Activated CD8-positive, alpha-beta T cell treated with anti-CD3 and anti-CD28 coated beads for 36 hours (primary cell): ENCODE results near the gene CHD9. TPM values are rescaled to one million over a fixed set of nuclear protein-coding genes. Genes with fewer than 3 reads are reported as not detected.
A peak's percentile ranks its signal among the peaks of the same experiment; 100 is the strongest.

Source experiments
- ATAC-seq: fragments of 200-7000 bp; cut with Tn5 transposase; one replicate; pipeline ENCODE4 v1.10.0; 2021; ENCODE audit warnings: mild to moderate bottlenecking, moderate library complexity
- CTCF ChIA-PET: fragments of 350-600 bp; sonication (Branson Sonifier 250); formaldehyde crosslinking; loops from one replicate; lab custom pipeline; 2021; ENCODE audit warnings: antibody characterized with exemption; lab: Charles Lee
- POLR2A ChIA-PET: fragments of 350-600 bp; sonication (Branson Sonifier 250); formaldehyde crosslinking; loops from one replicate; lab custom pipeline; 2021; ENCODE audit warnings: antibody characterized with exemption; lab: Charles Lee
- DNase-seq: peaks from one replicate; pipeline ENCODE4 v3.0.0-alpha.2; 2020
- H3K27ac Mint-ChIP-seq: one replicate; pipeline ENCODE4 v1.8.0; 2021; ENCODE audit warnings: mild to moderate bottlenecking, mixed read lengths
- H3K27me3 Mint-ChIP-seq: one replicate; pipeline ENCODE4 v1.8.0; 2021; ENCODE audit warnings: mixed read lengths
- H3K36me3 Mint-ChIP-seq: one replicate; pipeline ENCODE4 v1.8.0; 2021; ENCODE audit warnings: low read depth, mixed read lengths
- H3K4me1 Mint-ChIP-seq: one replicate; pipeline ENCODE4 v1.8.0; 2021; ENCODE audit warnings: low read depth, mixed read lengths
- H3K4me3 Mint-ChIP-seq: one replicate; pipeline ENCODE4 v1.8.0; 2021; ENCODE audit warnings: mild to moderate bottlenecking, moderate library complexity, mixed read lengths
- H3K9me3 Mint-ChIP-seq: one replicate; pipeline ENCODE4 v1.8.0; 2021; ENCODE audit warnings: mixed read lengths
- intact Hi-C: fragments of 100-400 bp; cut with micrococcal nuclease; formaldehyde crosslinking; loops from one replicate; pipeline ENCODE4 v1.10.0; 2022
- total RNA-seq, 2 experiments: library from RNA; stranded (reverse); gene quantifications; one replicate each; pipeline ENCODE4 v1.2.3, GENCODE V29; 2021
- TF ChIP-seq, protein P1 (sequence below): fragments of 200-600 bp; IDR thresholded peaks from one replicate; pipeline ENCODE4 v1.8.0; 2022; ENCODE audit warnings: antibody characterized with exemption, mild to moderate bottlenecking

The CHD9 gene
- total RNA-seq, 2 experiments from 2014 or later = 13.8 to 16.3 TPM

DNA sequence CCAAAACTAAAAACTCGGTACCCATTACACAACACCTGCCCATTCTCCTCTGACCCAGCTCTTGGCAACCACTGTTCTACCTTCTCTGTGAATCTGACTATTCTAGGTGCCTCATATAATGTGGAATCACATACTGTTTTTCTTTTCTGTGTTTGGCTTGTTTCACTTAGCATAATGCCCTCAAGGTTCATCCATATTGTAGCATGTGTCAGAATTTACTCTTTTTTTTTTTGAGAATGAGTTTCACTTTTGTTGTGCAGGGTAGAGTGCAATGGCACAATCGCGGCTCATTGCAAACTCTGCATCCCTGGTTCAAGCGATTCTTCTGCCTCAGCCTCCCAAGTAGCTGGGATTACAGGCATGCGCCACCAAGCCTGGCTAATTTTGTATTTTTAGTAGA lies 320.0 kb downstream of the CHD9 start:
- no peaks in the 10 kb centered on the region for H3K27me3 Mint-ChIP-seq
- H3K4me3 Mint-ChIP-seq = peak overlapping the region; percentile 76
- H3K27ac Mint-ChIP-seq = no peak overlapping the region
- peaks cover 24% of the 10 kb centered on the region for H3K4me1 Mint-ChIP-seq
- ATAC-seq (no peak), DNase-seq (no peak)
- CTCF ChIA-PET = no interaction called here
- POLR2A ChIA-PET = interaction anchor here (1.0 kb wide), 1 partner anchor 15 kb away, joined by 3 read pairs; no protein-coding TSS in a partner anchor
- H3K36me3 Mint-ChIP-seq = no peaks in the 10 kb centered on the region
- intact Hi-C loops = loop anchor here (10.0 kb wide), 2 partner anchors 60 to 140 kb away; partner anchors contain the start of gene RBL2
- no peaks in the 10 kb centered on the region for H3K9me3 Mint-ChIP-seq
- TF ChIP-seq, protein P1, sequence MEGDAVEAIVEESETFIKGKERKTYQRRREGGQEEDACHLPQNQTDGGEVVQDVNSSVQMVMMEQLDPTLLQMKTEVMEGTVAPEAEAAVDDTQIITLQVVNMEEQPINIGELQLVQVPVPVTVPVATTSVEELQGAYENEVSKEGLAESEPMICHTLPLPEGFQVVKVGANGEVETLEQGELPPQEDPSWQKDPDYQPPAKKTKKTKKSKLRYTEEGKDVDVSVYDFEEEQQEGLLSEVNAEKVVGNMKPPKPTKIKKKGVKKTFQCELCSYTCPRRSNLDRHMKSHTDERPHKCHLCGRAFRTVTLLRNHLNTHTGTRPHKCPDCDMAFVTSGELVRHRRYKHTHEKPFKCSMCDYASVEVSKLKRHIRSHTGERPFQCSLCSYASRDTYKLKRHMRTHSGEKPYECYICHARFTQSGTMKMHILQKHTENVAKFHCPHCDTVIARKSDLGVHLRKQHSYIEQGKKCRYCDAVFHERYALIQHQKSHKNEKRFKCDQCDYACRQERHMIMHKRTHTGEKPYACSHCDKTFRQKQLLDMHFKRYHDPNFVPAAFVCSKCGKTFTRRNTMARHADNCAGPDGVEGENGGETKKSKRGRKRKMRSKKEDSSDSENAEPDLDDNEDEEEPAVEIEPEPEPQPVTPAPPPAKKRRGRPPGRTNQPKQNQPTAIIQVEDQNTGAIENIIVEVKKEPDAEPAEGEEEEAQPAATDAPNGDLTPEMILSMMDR = no peak

DNA sequence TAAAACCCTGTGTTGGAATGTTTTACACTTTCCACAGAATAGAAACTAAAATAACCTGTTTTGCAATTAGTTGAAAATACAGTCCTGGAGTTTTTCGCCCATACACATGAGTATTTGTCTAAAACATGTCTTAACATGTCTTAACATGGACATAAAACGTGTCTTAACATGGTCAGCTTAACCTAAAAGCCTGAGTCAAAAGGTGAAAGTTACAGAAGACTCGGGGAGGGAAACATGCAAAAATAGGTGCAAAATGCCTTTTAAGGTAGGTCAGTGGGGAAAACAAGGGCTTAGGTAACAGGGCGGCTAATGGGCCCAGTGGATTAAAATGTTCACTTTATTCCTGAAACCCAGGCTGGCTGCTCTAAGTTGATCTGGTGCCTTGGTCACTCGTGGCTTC lies 323.3 kb downstream of the CHD9 start:
- Mint-ChIP-seq H3K4me3 (no peak overlapping the region), H3K27ac (peak overlapping the region; percentile 7), H3K27me3 (no peaks in the 10 kb centered on the region), H3K9me3 (no peaks in the 10 kb centered on the region), H3K4me1 (peaks cover 24% of the 10 kb centered on the region), H3K36me3 (no peaks in the 10 kb centered on the region)
- CTCF ChIA-PET = no interaction called here
- intact Hi-C loops = loop anchor here (10.0 kb wide), 2 partner anchors 57 to 137 kb away; partner anchors contain the start of gene RBL2
- POLR2A ChIA-PET = no interaction called here
- DNase-seq (no peak), ATAC-seq (no peak)
- TF ChIP-seq, protein P1 = no peak

Other genes with a start within 250 kb of the CHD9 start
- under 1 TPM in 1 of 2 experiments, not detected in 1; 0.16 TPM for gene CHD9NB, start 2.1 kb upstream of the CHD9 start, total RNA-seq